Activated CD4-positive, alpha-beta T cell treated with anti-CD3 and anti-CD28 coated beads for 24 hours (primary cell): ENCODE measurements around the gene SMR3A.

Experiments
- DNase-seq, 2 donors: peaks; one replicate each; pipeline ENCODE4 v3.0.0-alpha.2; 2020; ENCODE audit warnings: low read depth in 2 of 2

The SMR3A gene

GRCh38 chr4:70360460-70360859 is at the start of gene SMR3A:
TSS of gene SMR3A (plus strand) at chr4:70360760. CDS start at chr4:70362116, 1,356 bp downstream.
- DNase-seq, result no peak

GRCh38 chr4:70313736-70314135 is 46.8 kb upstream of the SMR3A start:
- no peak for DNase-seq

- DNase-seq, result no peak
Measured at GRCh38 chr4:70315928-70316327, 44.6 kb upstream of the SMR3A start.

- no peak for DNase-seq
Measured at GRCh38 chr4:70326052-70326451, 34.5 kb upstream of the SMR3A start.

- DNase-seq, result no peak
Measured at GRCh38 chr4:70334681-70335080, 25.9 kb upstream of the SMR3A start, which contains the start of gene CABS1. TSS of gene CABS1 (plus strand) at chr4:70334981. CDS start at chr4:70335040, 59 bp downstream.

GRCh38 chr4:70336043-70336442 is 24.5 kb upstream of the SMR3A start:
- DNase-seq, result no peak

- DNase-seq, result no peak
Measured at GRCh38 chr4:70337886-70338420, 22.6 kb upstream of the SMR3A start.

- DNase-seq, result no peak
Measured at GRCh38 chr4:70356185-70356584, 4.4 kb upstream of the SMR3A start.

GRCh38 chr4:70359115-70359661 is 1.4 kb upstream of the SMR3A start:
- DNase-seq, result no peak

- DNase-seq, result no peak
Measured at GRCh38 chr4:70364002-70364401, 3.4 kb downstream of the SMR3A start.

GRCh38 chr4:70365479-70365878 is 4.9 kb downstream of the SMR3A start:
- no peak for DNase-seq

GRCh38 chr4:70367813-70368212 is 7.3 kb downstream of the SMR3A start:
- DNase-seq, result no peak

GRCh38 chr4:70371987-70372386 is 11.4 kb downstream of the SMR3A start:
- no peak for DNase-seq

GRCh38 chr4:70372760-70373159 is 12.2 kb downstream of the SMR3A start:
- no peak for DNase-seq

GRCh38 chr4:70380578-70380977 is 20.0 kb downstream of the SMR3A start:
- DNase-seq, result no peak

GRCh38 chr4:70382691-70383181 is 22.2 kb downstream of the SMR3A start, which contains the start of gene SMR3B:
TSS of gene SMR3B (plus strand) at chr4:70383131. CDS start at chr4:70384511, 1,380 bp downstream.
- DNase-seq, result no peak

- DNase-seq, result no peak
Measured at GRCh38 chr4:70392057-70392776, 31.7 kb downstream of the SMR3A start.

- DNase-seq, result no peak
Measured at GRCh38 chr4:70397580-70397979, 37.0 kb downstream of the SMR3A start, which contains the start of gene OPRPN. TSS of gene OPRPN (plus strand) at chr4:70397940. CDS start at chr4:70399286, 1,346 bp downstream.

- DNase-seq, result no peak
Measured at GRCh38 chr4:70399319-70399718, 38.8 kb downstream of the SMR3A start.

GRCh38 chr4:70402762-70403161 is 42.2 kb downstream of the SMR3A start:
- DNase-seq, result no peak

- DNase-seq, result no peak
Measured at GRCh38 chr4:70405765-70406164, 45.2 kb downstream of the SMR3A start.
